Fibroblast of villous mesenchyme (primary cell): ENCODE data around the gene EEF1E1. TPM values are rescaled to one million over a fixed set of nuclear protein-coding genes. Genes with fewer than 3 reads are reported as not detected.
A peak's percentile ranks its signal among the peaks of the same experiment; 100 is the strongest.

Experiments used
- DNase-seq: peaks from one replicate; pipeline ENCODE4 v3.0.0-alpha.2; 2010; ENCODE audit warnings: low read depth
- H3K4me3 ChIP-seq: 2 replicates; pipeline ENCODE4 v1.5.1; 2011; ENCODE audit warnings: low read depth, mild to moderate bottlenecking, low read length
- CTCF ChIP-seq: IDR thresholded peaks from 2 replicates; pipeline ENCODE4 v1.5.1; 2012; ENCODE audit warnings: low read depth, mild to moderate bottlenecking, low read length; ENCODE audit not compliant: insufficient read depth
- total RNA-seq: library from RNA; depleted of rRNA; stranded (reverse); fragments of >200 nt; gene quantifications from 2 replicates; pipeline ENCODE4 v1.2.3, GENCODE V29; 2012

The EEF1E1 gene
- total RNA-seq, 1 donor, result 35.8 TPM

DNA sequence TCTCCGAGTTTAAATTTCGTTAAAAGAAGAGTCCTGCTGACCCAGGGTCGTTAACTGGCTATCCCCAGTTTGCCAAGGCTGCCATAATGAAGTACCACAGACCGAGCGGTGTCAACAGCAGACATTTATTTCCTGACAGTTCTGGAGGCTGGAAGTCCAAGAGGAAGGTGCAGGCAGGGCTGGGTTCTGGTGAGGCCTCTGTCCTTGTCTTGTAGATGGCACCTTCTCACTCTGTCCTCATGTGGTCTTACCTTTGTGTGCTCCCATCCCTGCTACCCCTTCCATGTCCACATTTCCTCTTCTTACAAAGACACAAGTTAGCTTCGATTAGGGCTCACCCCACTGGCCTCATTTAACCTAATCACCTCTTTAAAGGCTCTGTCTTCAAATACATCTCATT is 29.8 kb upstream of the EEF1E1 start:
- H3K4me3 ChIP-seq, result no peak overlapping the region
- TF ChIP-seq CTCF, result no peak
- DNase-seq, result no peak

- H3K4me3 ChIP-seq, result no peak overlapping the region
- peak; percentile 77 for TF ChIP-seq CTCF
- peak; percentile 70 for DNase-seq
These were observed 29.0 kb upstream of the EEF1E1 start for GRCh38 chr6:8131265-8131897.

DNA sequence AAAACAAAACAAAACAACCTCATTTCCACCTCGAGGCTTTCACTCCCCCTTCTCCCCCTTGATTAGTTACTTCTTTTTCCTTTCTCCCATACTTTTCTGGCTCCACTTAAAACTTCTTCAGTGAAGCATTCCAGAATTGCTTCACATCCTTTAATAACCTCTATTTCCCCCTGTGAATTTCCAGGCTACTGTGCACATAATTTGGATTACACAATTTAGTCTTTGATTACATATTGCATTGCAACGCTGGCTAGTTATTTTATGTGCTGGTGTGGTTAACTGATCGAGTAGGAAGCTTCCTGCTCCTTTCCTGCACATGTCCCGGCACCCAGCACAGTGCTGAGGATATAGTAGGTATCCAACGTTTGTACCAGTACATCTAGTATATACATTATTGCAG is 28.1 kb upstream of the EEF1E1 start:
- no peak for TF ChIP-seq CTCF
- H3K4me3 ChIP-seq, result no peak overlapping the region
- DNase-seq, result peak; percentile 41

DNA sequence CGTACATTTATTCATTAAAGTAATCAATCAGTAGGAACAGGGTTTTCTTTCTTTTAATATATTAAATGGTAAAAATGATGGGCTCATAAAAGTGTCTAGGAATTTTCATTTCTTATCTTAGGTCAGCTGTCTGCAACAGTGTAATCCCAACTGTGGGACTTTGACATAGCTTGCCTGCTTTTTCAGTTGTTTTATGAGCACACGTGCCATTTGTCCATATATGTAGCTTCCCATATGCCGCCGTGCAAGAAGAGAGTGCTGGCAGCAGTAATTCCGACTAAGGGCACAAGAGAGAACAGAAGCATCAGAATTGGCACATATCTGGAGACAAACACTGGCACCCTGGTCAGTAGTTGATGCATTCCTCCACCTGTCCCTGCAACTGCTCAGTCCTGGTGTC is 20.9 kb upstream of the EEF1E1 start:
- H3K4me3 ChIP-seq, result no peak overlapping the region
- no peak for TF ChIP-seq CTCF
- no peak for DNase-seq

DNA sequence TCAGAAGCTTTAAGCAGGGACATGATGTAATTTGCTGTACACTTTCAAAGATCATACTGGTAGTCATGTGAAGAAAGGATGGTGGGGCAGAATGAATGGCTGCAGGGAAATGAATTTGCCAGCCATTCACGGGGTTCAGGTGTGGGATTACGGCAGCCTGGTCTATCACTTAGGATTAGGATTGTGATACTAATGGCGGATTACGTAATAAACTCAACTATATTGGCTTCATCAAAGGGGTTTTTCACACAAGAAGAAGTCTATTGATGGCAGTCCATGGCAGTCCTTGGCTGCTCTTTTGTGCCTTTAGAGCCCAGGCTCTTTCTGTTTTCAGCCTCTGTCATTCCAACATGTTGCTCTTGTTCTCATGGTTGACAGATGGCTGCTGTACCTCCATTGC is 12.6 kb upstream of the EEF1E1 start:
- no peak for TF ChIP-seq CTCF
- no peak for DNase-seq
- no peak overlapping the region for H3K4me3 ChIP-seq

DNA sequence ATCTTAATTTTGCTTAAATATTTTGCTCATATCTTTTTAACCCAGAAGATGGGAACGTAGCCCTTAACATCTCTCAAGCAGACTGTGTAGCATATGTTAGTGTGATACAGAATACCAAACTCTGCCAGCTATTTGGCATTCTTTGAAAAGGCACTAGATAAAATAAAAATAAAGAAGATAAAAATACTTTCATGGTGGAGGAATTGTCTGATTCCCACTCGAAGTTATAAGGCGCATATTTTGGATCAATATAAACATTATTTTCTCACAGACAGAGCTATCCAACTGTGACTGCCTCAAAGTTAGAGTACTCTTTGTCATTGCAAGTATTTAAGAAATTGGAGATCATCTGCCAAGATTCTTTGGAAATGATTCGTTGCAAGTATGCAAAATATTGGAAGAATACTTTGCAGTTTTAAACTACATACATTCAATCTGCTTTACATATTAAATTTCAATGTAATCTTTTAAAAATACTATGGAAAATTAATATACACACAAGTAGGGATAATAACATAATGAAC is 10.8 kb upstream of the EEF1E1 start:
- H3K4me3 ChIP-seq, result no peak overlapping the region
- DNase-seq, result no peak
- no peak for TF ChIP-seq CTCF

DNA sequence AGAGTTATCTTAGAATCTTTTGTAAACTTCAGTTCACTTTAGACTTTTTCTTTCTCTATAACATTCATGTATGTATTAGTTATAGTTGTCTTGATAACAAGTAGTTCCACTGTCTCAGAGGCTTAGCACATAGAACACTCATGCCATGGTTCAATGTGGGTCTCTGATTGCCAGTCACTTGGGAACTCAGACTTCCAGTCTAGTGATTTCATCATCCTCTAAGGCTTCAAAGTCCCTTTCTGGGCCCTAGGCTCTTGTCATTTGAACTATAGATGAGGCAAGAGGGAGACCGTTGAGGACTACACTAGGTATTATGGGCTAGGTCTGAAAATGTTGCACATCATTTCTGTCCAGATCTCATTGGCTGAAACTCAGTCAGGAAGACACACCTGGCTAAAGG is 8.4 kb upstream of the EEF1E1 start:
- no peak overlapping the region for H3K4me3 ChIP-seq
- DNase-seq, result no peak
- TF ChIP-seq CTCF, result no peak
